22Rv1 (cell line): ENCODE measurements around the gene FSCB.

Source experiments
- CTCF ChIP-seq: fragments of 450-650 bp; IDR thresholded peaks from 2 replicates; pipeline ENCODE4 v1.5.1; 2017; ENCODE audit warnings: mild to moderate bottlenecking
- ZFX ChIP-seq: fragments of 450-650 bp; IDR thresholded peaks from 2 replicates; pipeline ENCODE4 v1.6.1; 2017; ENCODE audit warnings: antibody characterized with exemption, borderline replicate concordance

- no peak for TF ChIP-seq CTCF
- TF ChIP-seq ZFX, result no peak
Measured at GRCh38 chr14:44462381-44462780, 44.7 kb downstream of the FSCB start.
